HUES6 (cell line): Measurements from ENCODE around the gene MYO7A.

Experiments
- H3K27ac ChIP-seq: 2 replicates; pipeline ENCODE4 v1.7.0; 2013; ENCODE audit warnings: low read depth, mild to moderate bottlenecking, low read length, inconsistent platforms
- H3K27me3 ChIP-seq: 2 replicates; pipeline ENCODE4 v1.6.1; 2013; ENCODE audit warnings: low read length; ENCODE audit not compliant: control insufficient read depth, insufficient read depth
- H3K36me3 ChIP-seq: 2 replicates; pipeline ENCODE4 v1.6.1; 2013; ENCODE audit warnings: low read length; ENCODE audit not compliant: control insufficient read depth, insufficient read depth
- H3K4me1 ChIP-seq: 2 replicates; pipeline ENCODE4 v1.6.1; 2013; ENCODE audit warnings: low read length; ENCODE audit not compliant: control insufficient read depth, insufficient read depth
- H3K4me3 ChIP-seq: 2 replicates; pipeline ENCODE4 v1.5.1; 2013; ENCODE audit warnings: low read depth, low read length
- H3K9ac ChIP-seq: one replicate; pipeline ENCODE4 v1.6.1; 2013; ENCODE audit warnings: mild to moderate bottlenecking, low read length
- H3K9me3 ChIP-seq: 2 replicates; pipeline ENCODE4 v1.6.1; 2013; ENCODE audit warnings: low read depth, low read length; ENCODE audit not compliant: control insufficient read depth, insufficient read depth

MYO7A gene

DNA sequence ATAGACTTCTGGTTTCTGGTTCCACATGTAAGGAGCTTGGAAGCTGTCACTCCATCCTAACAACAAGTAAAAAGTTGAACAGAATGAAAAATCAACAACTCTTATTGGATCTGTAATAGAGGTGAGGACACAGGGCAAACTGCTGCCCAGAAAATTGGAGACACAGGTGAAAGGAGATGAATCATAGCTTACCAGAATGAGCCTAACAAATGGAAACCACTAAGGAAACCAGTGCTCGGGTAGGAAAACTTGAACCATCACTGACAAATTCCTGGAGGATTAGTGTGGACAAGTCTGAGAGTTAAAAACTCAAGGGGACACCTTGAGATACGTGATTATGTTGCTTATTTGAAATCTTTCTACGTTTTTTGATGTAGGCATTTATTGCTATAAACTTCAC, 121.4 kb downstream of the MYO7A start:
- Histone ChIP-seq H3K4me3 (no peak overlapping the region), H3K9me3 (no peaks in the 10 kb centered on the region), H3K36me3 (no peaks in the 10 kb centered on the region), H3K27ac (no peak overlapping the region), H3K9ac (no peak overlapping the region), H3K4me1 (no peaks in the 10 kb centered on the region), H3K27me3 (no peaks in the 10 kb centered on the region)

DNA sequence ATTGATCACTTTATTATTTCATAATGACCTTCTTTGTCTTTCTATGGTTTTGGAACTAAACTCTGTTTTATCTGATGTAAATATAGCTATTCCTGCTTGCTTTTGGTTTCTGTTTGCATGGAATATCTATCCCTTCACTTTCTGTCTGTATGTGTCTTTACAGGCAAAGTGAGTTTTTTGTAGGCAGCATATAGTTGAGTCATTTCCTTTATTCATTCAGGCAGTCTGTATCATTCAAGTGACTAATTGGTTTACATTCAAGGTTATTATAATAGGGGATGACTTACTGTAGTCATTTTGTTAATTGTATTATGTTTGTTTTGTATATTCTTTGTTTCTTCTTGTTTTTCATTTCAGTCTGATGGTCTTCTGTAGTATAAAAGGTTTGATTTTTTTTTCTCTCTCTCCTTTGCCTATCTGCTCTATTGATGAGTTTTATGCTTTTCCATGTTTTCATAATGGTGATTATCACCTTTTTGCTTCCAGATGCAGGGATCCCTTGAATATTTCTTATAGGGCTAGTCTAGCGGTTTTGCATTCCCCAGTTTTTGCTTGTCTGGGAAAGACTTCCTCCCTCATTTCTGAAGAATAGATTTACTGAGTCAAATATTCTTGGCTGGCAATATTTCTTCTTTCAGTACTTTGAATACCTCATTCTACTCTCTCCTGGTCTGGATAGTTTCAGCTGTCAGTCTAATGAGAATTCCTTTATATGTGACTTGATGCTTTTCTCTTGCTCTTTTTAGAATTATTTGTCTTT, 123.0 kb downstream of the MYO7A start:
- no peaks in the 10 kb centered on the region for H3K27me3 ChIP-seq
- no peaks in the 10 kb centered on the region for H3K36me3 ChIP-seq
- no peak overlapping the region for H3K9ac ChIP-seq
- H3K27ac ChIP-seq: no peak overlapping the region
- no peaks in the 10 kb centered on the region for H3K4me1 ChIP-seq
- H3K9me3 ChIP-seq: no peaks in the 10 kb centered on the region
- no peak overlapping the region for H3K4me3 ChIP-seq

DNA sequence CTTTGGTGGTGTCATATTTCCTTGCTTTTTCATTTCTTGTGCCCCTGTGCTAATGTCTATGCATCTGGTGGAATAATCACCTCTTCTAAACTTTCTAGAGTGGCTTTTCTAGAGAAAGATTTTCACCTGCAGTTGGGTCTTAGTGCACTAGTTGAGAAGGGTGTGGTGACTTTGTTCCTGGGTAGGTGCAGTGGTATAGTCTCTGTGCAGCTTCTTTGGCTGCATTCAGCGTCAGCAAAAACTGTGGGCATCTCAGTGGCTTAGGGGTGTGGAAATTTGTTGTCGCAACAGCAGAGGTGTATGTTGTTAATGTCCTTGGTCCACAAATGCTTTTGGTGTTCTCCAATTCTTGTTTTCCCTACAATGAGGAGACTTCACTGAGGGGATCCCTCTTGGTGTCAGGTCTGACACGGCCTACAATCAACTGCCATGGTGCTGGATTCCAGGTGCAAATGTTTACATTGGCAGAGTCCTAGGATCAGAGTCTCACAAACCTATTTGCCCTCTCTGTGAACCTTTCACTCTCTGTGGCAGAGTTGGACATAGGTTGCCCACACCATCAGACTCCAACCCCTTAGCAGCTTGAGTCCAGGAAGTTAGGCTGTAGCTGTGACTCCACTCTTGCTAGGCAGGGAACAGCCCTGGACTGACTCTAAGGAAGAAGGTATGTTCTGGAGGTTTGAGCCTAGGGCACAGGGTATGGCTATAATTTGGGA, 124.7 kb downstream of the MYO7A start:
- Histone ChIP-seq H3K4me1 (no peaks in the 10 kb centered on the region), H3K9ac (no peak overlapping the region), H3K27ac (no peak overlapping the region), H3K27me3 (no peaks in the 10 kb centered on the region), H3K36me3 (no peaks in the 10 kb centered on the region), H3K9me3 (no peaks in the 10 kb centered on the region), H3K4me3 (no peak overlapping the region)

GRCh38 chr11:77253690-77254089, 125.6 kb downstream of the MYO7A start:
- Histone ChIP-seq H3K27ac (no peak overlapping the region), H3K4me3 (no peak overlapping the region), H3K36me3 (no peaks in the 10 kb centered on the region), H3K27me3 (no peaks in the 10 kb centered on the region), H3K9me3 (no peaks in the 10 kb centered on the region), H3K4me1 (no peaks in the 10 kb centered on the region), H3K9ac (no peak overlapping the region)

DNA sequence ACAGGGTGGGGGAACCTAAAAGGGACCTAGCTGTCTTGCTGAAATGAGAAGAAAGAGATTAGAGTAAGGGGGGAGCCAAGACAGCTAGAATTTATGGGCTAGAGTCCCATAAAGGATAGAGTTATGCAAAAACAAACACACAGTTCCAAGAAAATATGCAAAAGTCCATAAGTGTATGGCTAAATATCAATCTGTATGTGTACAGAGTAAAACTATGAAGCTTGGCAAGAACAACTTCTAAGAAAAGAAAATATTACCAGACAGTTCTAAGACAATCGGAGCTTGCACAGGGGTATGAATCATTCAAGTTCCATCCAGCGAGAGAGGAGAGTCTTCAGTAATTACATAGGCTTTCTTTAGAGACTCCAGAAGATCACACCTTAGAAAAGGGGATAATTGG, 131.6 kb downstream of the MYO7A start:
- Histone ChIP-seq H3K4me1 (0 out of 2 replicates have a peak, but pooled peaks cover 5% of the 10 kb centered on the region), H3K9me3 (peaks cover 2% of the 10 kb centered on the region; the same call in 1 of the 2 replicates), H3K36me3 (no peaks in the 10 kb centered on the region), H3K9ac (no peak overlapping the region), H3K27me3 (no peaks in the 10 kb centered on the region), H3K27ac (no peak overlapping the region), H3K4me3 (no peak overlapping the region)

DNA sequence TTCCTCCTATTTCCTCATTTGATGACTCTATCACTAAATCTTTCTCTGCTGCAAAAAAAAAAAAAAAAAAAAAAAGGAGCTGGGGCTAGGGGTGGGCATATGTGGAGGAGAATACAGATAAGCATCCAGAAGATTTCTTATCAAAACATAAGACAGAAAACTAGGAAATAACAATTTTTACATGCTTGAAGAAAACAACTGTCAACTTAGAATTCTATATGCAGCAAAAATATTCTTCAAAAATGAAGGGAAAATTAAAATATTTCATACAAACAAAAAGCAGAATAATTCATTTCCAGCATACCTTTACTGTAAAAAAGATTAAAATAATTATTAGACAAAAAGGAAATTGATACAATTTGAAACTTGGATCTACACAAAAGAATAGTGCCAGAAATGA, 134.8 kb downstream of the MYO7A start:
- Histone ChIP-seq H3K4me1 (0 out of 2 replicates have a peak, but pooled peaks cover 5% of the 10 kb centered on the region), H3K4me3 (no peak overlapping the region), H3K36me3 (no peaks in the 10 kb centered on the region), H3K27me3 (no peaks in the 10 kb centered on the region), H3K9ac (no peak overlapping the region), H3K27ac (no peak overlapping the region), H3K9me3 (peaks cover 2% of the 10 kb centered on the region; the same call in 1 of the 2 replicates)
